Measurements from ENCODE around the gene PTPRH.

PTPRH gene

DNA sequence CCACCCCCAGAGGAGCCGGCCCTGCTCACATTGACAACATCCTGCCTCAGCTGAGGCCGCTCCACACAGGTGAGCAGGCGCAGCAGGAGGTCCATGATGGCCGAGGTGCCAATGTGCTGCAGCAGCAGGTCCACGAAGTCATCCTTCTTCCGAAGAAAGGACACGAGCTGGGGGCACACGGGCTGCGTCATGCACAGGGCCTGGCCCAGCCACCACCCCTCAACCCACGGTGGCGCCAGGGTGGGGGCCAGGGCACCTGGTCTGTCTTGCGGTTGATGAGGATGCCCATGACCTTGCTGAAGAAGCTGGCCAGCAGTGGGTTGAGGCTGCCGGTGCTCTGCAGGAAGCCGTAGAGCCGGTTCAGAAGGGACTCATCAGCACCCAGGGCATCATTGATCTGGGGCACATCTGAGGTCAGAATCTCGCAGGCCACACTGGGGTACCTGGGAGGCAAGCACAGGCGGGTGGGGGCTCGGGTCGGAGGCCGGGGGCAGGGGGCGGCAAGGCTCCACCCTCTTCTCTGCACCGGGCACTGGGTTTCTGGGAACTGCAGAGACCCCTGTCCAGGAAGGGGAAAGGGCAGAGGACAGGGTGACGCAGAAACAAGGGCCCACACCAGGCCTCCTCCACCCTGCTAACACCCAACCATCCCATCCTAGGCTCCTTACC, 36.1 kb upstream of the PTPRH start:
- DNase-seq (ENCODE audit: low read depth), result no peak

DNA sequence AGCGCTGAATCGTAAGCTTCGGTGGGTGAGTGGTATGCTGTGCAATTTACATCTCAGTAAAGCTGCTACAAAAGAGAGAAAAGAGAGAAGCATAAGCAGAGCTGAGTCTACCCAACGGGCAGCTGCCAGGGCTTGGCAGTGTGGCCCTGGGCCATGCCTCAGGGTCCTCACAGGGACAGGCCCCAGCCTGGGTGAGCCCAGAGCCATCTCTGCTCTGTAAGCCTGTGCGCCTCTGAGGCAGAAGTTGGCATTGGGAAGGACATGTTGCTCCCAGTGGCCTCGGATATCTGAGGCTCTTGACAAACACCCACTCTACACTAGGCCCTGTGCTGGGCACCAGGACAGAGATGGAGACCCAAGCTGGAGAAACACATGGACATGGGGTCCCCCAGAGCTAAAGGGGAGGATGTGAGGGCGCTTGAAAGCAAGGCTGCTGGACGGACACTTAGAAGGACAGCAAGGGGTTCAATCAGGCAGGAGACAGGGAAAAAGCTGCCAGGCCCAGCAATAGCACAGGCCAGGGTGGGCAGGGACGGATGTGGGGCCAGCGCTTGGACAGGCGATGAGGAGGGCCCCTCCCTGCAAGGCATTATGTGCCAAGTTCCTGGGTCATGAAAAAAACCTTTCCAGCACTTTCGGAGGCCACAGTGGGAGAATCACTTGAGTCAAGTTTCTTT, 34.8 kb upstream of the PTPRH start:
- DNase-seq (ENCODE audit: low read depth), result no peak

DNA sequence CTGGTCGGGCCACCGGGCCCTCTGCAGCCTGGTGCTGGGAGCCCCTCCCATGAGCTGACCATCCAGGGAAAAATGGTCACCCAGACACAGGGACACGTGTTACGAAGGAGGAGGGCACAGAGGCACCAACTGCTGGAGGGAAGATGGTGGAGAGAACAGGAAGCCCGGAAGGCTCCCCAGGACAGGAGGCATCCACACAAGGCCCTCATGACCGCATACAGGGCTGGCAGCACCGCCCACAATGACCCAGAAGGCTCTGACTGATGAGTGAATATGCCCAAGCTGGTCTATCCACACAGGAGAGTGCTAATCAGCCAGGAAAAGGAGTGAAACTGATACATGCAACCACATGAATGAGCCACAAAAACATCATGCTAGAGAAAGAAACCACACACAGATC, 33.2 kb upstream of the PTPRH start:
- no peak for DNase-seq (ENCODE audit: low read depth)

DNA sequence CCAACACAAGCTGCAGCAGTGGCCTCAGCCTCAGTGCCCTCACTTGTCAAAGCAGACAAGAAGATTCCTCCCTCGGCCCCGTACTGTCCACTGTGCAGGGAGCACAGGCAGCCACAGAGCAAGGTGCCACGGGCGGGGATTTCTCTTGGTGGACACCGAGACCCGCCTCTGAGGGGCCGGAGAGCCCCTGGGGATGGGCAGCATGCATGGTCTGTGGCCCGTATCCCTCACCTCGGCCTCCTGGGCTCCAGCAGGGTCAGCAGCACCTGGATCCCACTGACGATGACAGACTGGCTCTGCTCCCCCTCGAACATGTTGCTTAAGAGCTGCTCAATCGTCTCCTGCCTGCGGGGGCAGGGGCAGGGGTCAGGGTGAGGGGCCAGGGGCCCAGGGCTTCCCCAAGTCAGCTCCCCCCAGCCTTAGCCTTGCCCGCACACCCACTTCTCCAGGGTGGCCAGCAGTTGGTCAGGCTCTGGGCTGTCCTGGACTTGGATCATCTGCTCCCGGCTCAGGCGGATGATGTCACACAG, 32.7 kb upstream of the PTPRH start:
- DNase-seq (ENCODE audit: low read depth), result no peak

DNA sequence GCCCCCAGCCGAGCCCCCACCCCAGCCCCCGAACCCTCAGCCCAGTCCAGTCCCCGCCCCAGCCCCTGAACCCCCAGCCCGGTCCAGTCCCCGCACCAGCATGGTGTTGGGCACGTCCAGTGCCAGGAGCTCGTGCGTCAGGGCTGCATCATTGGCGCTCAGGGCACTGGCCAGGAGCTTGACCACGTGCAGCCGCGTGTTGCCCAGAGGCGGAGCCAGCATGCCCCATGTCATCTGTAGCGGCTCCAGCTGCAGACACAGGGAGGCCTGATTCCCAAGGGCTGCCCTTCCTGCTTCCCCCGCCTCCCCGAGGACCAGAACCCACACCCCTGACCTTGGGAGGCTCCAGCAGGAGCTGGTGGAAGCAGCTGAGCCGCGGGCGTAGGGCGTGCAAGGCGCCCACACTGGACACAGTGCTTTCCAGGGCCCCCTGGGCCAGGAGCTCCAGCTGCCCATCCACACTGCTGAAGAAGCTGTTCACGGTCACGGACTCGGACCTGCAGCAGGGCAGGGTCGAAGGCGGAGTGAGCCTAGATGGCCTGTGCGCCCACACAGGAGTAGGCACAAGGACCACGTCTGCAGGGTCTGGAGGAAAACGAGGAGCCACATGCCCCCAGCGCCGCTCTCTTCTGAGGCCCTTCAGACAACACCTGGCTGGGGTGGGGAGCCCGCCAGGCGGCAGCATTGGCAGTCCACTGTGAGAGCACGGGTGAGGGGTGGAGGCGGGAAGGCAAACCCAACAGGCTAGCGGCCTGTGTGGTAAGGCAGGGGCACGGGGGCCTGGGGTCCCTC, 32.0 kb upstream of the PTPRH start:
- no peak for DNase-seq (ENCODE audit: low read depth)

DNA sequence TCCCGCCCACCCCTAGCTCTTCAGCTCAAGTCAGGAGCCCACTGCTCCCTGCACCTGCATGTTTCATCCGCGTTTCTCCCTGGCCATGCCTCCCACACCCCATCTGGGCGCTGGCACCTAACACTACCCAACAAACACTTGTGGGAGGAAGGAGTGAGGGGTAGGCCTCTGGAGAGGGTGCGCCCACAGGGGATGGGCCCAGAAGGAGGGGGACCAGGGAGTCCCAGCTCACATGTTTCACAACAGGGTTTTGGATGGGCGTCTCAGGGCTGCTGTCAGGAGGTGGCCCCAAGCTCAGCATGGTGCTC, 31.4 kb upstream of the PTPRH start:
- no peak for DNase-seq (ENCODE audit: low read depth)

DNA sequence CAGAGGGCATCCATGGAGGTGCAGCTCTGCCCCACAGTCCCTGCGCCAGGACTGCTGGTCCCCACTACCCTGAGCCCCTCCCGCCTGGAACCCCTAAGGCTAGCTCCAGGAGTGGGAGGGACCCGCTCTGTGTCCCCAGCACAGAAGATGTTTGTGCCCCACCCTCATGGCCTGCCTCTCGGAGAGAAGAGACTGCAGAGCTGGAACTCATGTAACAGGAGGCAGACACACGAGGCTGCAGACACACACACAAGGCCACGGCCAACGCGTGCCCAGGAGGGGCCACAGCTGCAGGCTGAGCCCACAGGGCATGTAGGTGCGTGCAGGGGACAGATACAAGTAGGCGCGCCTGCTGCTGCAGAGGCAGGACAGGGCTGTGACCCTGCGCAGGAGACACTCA, 29.7 kb upstream of the PTPRH start:
- DNase-seq (ENCODE audit: low read depth), result no peak

DNA sequence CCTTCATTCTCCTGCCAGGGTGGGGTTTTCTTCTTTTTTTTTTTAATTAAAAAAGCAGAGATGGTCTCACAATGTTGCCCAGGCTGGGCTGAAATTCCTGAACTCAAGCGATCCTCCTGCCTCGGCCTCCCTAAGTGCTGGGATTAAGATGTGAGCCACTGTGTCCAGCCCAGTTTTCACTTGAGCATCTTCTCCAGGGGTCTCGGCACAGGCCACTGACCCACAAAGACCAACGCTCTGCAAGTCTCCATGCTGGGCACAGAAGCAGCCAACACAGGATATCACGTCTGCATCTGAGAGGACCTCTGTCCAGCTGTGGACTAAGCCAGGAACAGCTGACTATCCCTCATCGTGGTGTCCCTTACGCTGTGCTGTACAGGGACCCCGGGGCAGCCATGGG, 28.7 kb upstream of the PTPRH start:
- no peak for DNase-seq (ENCODE audit: low read depth)

DNA sequence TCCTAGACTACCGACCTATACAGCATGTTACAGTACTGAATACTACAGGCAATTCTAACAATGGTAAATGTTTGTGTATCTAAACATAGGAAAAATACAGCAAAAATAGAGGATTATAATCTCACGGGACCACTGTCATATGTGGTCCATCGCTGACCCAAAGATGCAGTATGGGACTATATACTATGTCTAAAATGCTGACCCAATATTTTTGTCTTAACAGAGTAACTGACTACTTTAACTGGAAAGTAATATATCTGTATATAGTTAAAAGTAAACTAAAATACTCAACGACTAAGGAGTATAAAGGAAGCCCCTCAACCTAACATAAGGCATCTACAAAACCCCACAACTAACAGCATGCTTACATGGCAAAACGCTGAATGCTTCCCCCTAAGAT, 23.7 kb upstream of the PTPRH start:
- DNase-seq (ENCODE audit: low read depth), result no peak

DNA sequence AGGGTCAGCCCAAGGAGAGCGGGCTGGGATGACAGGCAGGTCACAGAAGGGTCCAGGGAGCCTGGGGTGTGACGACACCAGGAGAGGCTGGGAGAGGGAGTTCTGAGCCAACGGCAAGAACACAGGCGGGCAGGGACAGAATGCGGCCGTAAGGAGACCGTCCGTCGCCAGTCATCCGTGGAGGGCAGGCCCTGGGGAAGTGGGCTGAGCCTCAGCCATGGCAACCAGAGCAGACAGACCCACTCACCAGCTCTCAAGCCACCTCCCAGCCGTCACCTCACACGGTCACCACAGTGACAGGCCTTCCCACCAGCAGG, 22.9 kb upstream of the PTPRH start:
- DNase-seq (ENCODE audit: low read depth), result no peak

DNA sequence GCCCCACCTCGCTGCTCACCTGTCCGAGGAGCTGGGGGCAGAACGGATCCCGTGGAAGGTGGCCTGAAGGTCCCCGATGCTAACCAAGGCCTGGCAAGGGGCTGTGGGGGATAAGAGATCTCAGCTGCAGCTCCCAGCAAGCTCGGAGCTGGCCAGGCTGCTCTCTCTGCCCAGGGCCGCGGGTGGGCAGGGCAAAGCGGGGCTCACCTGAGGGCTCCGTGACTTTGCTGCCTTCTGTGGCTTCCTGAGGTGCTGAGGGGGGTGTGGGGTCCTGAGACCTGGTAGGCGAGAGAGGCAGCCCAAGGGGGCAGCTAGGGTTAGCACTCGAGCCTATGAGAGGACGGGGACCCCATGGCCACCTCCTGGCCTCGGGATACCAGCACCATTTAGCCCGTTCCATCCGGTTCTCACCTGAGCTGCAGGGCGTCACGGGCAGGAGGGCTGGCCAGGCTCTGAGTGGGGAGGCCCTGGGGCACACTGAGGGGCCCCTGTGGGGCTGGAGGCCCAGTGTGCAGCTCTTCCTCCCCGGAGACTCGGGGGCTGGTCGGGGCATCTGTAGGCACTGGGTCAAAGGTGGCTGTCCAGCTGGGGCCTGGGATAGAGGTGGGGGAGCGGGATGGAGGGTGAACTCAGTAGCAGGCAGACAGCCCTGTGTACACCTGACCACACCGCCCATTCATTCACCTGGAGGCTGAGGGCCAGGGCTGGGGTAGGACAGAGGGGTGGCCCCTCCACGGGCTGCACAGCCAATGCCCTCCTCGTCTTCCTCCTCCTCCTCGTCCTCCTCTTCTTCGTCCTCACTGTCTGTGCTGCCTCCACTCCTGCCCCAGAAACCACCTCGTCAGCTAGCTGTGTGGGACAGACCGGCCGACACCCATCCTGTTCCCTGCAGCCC, 22.3 kb upstream of the PTPRH start:
- no peak for DNase-seq (ENCODE audit: low read depth)

DNA sequence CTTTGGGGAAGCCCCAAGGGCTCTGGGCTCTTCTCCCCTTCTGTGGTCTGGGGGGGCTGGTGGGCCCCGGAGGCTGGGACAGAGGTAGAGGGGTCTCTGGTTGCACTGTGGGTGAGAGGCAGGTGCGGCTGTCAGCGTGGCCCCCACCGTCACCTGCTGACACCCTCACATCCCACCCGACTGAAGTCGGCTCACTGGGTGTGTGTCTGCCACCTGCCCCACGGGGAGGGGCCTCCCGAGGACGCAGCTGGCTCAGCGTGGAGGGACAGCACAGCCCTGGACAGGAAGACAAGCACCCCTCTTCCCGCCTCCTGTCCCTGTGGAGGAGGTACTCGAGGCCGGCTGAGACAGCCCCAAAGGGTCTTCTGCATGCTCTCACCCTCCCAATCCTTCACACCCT, 21.5 kb upstream of the PTPRH start:
- DNase-seq (ENCODE audit: low read depth), result no peak

DNA sequence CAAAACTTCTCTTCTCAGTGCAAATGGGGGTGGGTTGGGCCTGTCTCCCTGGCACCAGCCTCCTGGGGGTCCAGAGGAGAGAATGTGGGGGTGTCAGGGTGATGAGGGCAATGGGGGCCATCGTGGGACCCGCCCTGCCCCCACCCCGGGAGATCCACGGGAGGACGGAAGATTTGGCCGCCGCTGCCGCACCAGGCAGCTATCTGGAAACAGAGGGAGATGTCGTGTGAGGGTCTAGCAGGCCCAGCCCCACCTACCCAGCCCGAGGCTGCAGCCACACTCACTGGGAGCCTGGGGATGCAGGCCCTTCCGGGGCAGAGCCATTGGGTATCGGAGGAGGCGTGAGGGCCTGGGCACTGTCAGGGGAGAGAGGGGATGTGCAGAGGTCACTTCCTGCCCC, 21.0 kb upstream of the PTPRH start:
- no peak for DNase-seq (ENCODE audit: low read depth)

DNA sequence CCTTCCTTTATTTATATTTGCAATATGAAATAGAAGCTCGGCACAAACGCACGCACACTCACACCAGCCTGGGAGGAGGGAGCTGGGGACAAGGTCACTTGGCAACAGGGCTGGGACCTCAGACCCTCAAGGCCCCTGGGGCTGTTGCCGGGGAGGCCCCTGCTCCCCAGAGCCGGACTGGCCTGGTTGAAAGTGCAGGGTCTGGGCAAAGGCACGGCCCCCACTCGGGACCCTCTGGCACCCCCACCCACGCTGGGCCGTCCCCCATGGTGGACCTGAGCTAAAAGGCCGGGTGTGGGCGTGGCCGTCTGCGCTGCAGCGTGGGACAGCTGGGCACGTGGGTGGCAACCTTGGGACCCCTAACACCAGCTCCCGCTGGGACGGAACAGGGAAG, 20.5 kb upstream of the PTPRH start:
- DNase-seq (ENCODE audit: low read depth), result no peak

DNA sequence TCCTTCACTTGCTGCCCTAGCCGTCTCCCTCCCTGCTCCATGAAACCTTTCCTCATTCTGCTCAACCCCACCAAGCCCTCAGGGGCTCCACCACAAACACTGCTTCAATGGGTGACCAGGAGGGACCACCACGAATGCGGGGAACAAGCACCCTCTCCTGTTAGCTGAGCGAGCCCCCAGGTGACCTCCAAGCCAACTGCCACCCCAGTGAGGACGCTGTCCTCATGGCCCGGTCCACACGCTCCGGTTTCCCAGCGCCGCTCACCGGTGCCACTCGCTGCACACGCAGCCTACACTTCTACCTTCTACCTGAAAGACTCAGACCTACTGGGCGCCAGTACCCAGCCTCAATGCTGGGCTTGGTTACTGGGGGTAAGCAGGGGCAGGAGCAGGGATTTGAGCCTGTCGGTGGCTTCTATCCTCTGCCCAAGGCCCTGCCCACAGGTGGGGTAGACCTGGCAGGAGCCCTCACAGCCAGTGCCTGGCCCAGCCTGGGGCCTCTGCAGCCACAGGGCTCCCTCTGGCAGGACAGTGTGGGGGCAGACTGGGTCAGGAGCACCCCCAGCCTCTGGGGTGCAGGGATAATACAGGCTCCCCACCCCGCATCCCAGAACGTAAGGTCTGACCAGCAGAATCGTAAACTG, 20.0 kb upstream of the PTPRH start:
- no peak for DNase-seq (ENCODE audit: low read depth)

DNA sequence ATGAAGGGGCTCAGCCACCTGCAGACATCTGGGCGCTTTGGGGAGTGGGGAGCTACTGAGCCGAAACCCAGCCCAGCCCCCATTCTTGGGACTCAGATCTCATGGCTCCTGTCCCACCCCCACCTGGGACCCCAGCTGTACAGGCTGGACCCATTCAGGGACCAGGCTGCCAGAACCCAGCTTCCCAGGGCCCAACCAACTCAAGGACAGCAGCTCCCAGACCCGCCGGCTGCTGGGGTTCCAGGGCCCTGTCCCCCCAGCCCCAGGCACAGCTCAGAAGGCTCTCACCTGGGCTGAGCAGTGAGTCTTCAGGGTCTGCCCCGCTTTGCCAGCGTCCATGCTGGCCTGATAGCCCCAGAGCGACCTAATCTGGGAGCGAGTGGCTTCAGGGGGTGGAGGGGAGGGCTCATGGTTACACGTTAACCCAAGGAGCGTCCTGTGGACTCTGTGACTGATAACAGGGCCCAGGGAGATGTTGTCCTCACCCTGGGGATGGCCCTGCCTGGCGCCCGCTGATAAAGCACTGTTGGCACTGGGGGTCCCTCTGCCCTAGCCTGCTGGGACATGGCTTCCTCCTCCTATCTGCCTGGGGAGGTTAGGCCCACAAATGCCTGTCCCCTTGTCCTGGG, 19.2 kb upstream of the PTPRH start, which contains the start of gene TMEM86B:
TMEM86B (minus strand) TSS at position 361 of the 629 bp plus-strand sequence; CDS start at position 339, 22 bp downstream.
- no peak for DNase-seq (ENCODE audit: low read depth)

DNA sequence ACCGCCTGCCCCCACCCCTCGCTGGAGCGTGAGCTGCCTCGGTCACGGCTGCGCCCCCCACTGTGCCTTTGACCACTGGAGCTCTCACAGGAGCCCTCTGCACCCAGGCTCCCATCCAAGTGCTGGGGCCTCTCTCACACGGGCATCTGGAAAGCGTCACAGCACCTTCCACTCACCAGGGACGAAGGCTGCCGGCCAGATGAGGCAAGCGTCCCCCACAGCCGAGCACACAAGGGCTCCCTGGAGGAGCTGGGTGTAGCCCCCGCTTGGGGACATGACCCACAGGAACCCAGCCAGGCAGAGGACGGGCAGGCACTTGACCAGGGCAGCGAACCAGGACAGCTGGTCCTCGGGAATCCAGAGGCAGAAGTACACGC, 18.7 kb upstream of the PTPRH start:
- DNase-seq (ENCODE audit: low read depth), result no peak

DNA sequence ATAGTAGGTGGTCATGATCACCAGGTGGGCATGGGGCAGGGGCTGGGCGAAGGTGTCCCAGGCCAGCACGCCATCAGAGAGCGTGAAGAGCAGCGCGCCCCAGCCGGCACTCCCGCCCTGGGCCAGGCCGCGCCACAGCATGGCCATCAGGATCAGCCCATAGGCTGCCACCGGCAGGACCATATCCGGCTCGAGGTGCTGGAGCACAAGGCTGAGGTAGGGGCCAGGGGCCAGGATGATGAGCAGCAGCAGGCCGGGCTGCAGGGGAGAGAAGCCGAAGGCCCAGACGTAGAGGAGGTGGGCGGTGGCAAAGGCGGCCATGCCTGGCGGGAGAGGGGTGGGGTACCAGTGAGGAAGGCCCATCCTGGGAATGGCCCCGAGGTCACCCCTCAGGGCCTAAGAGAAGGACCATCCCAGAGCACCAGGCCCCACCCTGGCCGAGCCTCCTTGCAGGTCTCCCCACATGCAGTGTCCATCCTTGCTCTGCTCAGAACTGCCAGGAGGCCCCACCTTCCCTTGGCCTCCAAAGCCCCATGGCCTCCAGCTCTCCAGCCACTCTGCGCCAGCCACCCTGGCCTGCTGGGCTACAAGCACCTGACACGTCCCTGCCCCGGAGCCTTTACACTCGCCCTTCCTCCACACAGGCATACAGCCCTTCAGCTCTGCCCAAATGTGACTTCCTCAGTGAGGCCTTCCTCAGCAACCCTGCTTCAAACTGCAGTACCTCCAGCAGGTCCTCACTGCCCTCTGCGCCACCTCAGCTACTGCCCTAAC, 18.1 kb upstream of the PTPRH start:
- no peak for DNase-seq (ENCODE audit: low read depth)

DNA sequence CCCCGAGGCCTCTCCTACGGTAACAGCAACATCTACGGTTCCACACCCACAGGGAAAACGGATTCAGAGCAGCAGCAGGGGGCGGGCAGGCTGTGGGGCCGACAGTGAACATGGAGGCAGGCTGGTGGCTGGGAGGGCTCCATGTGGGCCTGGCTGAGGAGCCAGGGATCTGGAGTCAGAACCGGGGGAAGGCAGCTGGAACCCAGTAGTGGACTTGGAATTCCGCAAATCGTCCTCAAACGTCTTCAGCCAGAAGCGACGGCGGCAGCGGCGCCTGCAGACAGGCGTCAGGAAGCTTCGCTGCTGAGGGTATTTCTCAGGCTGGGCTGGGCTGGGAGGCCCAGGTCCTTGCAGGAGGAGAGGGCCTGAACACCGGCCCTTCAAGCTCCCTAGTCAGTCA, 17.5 kb upstream of the PTPRH start:
- DNase-seq (ENCODE audit: low read depth), result no peak

DNA sequence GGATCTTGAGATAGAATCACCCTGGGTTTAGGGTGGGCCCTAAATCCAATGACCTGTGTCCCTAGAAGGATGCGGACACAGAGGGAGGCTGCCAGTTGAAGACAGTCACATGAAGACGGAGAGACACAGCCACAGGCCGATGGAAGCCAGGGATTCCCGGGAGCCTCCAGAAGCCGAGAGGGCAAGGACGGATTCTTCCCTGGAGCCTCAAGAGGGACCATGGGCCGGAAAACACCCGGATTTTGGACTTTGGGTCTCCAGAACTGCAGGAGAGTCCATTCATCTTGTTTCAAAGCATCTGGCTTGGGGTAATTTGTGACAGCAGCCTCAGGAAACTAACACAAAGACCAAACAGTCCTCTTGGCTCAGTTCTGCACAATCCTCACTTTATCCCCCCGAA, 17.0 kb upstream of the PTPRH start:
- no peak for DNase-seq (ENCODE audit: low read depth)

All from activated T-helper 1 cell treated with Interleukin-2 at 50 U/mL for 16 hours (primary cell).